MV-4-11 (cell line): ENCODE results near the gene FNDC3B.

Experiments
- DNase-seq: peaks from one replicate; lab custom pipeline; 2025; lab: John Stamatoyannopoulos, UW

Gene FNDC3B

DNA sequence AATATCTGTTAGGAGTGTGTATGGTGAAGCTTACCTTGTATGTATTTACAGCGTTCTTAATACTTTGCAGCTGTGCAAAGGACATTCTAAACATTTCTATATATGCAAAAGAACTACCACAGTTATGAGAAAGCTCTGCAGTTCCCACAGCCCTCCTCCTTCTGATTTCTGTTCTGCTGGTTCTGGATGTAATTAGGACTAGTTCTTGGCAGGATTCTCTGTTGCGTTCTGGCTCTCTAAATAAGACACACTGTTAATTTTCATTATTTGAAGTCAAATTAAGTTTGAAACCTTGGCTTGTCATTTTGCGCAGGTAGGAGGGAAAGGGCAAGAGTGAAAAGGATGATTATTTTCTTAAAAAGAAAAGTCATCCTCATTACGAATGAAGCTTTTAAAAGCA, 76.4 kb downstream of the FNDC3B start:
- no peak for DNase-seq

DNA sequence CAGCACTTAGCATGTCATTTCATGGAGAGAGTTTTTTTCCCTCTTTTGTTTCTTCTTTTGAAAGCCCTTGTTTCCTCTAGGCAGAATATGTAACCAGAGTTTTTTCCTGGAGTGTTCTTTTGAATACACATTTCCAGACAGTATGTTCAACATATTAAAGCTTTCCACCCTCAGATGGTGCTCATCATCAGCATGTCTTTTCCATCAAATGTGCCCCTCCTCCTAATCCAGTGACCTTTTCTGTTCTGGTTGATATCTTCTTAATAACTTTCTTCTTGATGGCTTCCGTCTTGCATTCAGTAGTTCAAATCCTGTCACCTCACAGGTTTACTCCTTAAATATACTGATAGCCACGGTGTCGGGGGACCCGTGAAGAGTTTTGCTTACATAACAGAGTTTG, 78.6 kb downstream of the FNDC3B start:
- no peak for DNase-seq

DNA sequence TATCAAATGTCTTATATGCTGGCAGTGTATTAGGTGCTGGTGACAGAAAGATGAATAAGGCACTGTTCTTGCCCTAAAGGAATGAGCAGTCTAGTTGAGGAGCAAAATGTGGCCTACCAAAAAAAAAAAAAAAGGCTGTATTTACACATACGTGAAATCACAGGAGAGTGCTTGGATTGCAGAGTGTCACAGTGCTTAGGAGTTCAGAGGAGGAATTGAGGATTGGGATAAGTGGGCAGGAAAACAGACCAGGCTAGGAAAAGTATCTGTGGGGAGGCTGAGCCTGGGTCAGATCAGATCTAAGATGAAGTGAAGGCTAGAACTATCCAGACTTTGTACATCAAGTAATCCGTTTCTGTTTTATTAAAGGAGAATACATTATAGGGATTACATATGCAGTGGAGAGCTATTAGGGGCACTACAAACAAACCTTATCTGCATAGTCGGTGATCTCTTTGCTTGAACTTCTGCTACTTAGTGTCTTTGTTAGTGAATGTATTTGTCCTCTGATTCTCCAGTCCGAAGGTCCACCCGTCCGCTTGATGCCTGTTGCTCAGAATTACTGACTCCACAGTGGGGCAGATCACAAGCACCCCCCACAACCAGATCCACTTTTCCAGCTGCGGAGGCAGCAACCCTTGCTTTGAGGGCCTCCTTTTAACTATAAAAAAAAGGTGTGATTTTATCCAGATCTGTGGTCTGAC, 80.0 kb downstream of the FNDC3B start:
- no peak for DNase-seq

DNA sequence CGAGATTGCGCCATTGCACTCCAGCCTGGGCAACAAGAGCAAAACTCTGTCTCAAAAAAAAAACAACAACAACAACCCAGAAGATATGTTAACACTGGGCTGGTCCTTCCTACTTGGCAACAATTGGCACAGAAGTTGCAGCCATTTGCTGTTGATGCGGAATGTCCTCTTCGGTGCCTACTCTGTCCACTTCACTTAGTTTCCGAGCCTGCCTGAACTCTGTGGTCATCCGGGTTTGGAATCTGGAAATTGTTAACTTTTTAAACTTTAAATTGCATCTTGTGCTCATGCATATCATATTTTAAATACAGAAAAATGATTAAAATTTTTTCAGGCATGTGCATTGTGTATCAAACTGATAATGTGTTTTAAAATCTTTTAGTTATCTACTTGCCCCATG, 81.5 kb downstream of the FNDC3B start:
- DNase-seq = no peak

DNA sequence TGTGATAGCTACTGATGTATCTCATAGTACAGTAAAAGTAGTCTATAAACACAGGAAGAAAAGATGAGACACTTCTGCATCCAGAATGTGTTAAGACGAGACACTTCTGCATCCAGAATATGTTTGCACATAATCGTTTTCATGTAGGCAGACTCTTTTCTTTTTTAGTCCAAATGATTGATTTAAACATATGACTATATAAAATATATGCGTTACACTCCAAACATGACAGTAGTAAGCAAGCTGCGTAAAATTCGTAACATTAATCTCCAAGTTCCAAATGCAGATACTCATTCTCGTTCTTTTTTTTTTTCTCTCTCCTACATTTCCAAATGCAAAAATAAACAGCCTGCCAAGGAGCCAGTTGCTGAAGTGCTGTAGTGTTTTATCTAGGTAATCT, 82.6 kb downstream of the FNDC3B start:
- DNase-seq = no peak

DNA sequence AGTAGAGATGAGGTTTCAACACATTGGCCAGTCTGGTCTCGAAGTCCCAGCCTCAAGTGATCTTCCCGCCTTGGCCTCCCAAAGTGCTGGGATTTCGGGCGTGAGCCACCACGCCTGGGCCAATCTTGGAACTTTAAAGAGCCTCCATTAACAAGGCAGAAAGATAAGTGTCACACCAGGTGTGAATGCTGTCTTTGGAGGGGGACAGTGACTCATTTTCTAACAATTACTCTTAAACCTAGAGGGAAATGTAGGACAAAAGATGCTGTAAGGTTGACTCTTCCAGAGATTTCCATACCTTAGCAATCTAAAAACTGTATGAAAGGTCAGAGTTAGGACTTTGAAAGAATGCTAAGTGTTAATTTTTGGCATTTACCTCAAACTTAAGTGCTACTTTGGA, 84.9 kb downstream of the FNDC3B start:
- DNase-seq = no peak

DNA sequence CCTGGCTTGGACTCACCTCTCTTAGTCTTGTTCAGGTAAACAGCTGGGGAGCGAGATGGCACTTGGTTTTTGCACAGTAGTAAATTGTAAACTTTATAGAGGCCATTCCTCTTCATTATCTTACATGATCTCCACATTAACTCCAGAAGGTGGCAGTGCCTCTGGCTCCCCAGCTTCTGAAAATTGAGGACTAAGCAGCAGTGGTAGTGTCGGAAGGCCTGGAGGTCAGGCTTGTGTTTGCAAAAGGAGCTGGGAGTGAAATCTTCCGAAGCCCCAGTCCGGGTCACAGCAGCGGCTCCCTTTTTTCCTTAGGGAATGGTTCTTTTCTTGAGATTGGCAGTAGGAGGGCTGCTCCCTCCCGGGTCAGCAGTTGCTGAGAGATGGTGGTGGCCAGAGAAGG, 85.7 kb downstream of the FNDC3B start:
- DNase-seq = no peak

DNA sequence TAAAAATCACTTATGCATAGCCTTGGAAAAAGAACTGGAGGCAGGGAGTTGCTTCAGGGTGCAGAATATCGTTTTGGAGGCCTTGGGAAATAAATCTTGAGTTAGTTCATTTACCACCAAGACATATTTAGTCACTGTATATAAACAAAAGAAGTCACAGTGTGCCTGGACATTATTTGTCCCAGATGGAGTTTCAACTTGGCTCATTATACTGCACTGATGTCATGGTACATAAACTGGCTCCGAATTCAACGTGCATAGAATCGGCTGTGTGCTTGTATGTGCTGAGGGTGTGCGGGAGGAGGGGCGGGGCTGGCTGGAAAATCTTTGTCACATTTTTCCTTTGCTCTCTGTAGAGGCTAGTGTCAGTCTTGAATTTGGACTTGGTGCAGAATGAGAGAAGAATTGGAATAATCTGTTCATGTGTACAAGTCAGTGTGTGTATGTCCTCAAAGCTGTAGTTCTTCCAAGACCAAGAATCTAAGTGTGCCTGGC, 86.6 kb downstream of the FNDC3B start:
- no peak for DNase-seq

DNA sequence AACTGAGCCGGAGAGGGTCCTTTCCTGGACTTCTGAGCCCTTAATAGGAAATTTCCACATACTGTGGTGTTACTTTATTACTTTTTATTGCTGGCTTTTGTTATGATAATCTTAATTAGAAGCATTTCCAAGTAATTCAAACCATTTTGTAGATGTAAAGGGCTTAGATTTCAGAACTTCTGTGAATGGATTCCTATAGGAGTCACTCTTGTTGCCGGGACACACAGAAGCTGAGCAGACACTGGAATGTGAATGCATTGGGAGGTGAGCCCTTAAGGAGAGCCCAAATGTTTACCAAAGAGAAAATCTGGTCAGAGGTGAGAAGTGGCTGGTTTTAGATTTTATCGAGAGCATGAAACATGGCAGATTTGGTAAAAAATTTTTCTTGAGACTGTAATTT, 87.4 kb downstream of the FNDC3B start:
- DNase-seq = no peak

DNA sequence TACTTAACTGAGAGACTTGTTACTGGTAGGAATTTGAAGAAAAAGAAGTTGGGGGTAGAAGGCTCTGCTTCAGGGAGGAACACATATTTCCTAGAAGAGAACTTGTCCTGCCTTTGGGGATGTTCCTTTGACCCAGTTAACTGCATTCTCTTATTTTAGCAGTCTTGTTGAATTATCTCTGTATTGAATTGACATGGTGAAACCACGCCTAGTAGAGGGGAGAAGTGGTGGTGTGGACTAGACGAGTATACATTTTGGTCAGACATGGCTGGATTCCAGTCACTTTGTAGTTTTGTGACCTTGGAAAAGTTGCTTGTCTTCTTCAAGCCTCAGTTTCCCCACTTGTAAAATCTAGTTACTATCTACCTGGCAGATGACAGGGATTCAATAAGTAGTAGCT, 87.8 kb downstream of the FNDC3B start:
- no peak for DNase-seq

DNA sequence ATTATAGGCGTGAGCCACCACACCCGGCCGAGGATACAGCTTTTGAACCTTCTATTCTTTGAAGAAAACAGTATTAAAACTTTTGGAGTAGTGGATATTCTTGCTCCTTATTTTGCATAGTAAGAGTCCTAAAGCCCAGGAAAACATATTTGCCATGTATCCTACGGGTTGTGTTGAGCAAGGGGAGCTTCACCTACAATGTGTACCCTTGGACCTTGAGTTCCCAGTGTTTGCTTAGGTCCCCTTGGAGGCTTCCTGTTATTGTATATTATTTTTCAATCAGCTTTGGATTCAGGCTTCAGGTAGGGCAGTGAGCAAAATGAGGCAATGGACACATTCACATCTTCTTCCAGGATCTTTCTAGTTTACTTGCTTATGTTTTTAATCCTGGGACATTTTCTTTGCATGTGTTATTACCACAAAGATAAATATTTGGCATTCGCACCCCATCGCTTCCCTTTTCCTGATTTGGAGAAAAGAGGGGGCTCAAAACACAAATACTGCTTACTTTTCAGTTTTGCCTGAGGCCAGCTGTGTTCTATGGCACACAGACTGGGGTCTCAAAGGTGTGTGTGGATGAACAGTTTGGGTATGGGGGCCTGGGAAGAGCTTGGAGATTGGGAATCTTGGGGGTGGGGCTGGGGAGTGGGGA, 88.7 kb downstream of the FNDC3B start:
- DNase-seq = no peak

DNA sequence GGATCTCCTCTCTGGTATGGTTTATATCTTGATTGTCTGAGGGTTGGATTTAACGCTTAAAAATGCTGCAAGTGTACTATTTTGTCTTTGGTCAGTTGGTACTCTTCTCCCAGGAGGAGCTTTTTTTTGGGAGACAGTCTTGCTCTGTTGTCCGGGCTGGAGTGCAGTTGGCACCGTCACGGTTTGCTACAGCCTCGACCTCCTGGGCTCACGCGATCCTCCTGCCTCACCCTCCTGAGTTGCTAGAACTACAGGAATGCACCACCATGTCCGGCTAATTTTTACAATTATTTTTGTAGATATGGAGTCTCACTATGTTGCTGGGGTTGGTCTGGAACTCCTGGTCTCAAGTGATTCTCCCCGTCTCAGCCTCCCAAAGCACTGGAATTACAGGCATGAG, 89.5 kb downstream of the FNDC3B start:
- no peak for DNase-seq

DNA sequence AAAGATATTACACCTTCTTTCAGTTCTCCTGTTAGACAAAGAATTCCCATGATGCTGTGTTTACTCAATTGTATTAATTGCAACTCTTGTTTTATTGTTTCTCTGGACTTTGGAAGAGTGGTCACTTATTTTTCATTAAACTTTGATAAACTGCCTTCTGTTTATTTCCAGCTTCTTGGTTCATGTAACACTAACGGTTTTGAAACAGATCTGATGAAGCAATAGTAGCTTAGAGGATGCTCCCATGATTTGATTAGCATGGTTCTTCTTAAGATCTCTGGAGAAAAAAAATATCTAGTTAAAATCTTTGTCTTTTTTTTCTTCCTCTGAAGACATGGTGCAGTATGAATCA, 90.1 kb downstream of the FNDC3B start:
- peak; percentile 92 for DNase-seq

DNA sequence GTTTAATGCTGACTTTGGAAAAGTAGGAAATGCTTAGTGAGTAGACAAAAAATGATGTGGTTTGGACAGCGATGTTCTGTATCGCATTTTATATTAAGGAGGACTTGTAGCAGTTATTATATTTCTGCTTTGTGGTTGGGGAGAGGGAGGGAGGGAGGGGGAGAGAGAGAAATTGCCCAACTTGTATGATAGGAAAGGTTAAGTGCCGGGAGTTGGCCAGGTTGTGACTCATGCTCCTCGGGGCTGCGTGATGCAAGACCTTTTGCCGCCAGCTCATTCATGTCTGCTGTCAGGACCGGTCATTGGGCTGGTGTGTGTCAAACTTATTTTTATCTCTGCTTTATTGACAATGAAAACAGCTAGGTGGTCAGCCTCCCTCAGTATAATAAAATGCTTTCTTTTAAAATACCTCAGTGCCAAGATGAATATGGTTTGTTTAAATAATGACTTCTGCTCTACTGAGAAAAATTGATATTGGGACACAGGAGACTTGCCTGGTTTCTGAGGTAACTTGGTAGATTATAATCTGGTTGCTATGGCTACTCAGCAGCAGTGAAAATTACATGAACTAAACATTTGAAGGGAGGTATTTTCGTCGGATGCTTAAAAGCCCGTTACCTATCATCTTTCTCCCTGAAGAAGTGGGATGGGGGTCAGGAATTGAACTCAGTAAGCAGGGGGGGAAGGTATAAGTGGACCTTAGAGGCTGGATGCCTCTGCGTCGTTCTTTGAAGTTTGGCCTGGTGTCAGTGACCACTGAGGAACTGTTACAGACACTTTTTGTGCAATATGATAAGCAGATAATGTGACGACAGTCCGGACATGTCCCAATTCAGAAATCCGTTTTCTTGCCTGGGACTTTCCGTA, 90.7 kb downstream of the FNDC3B start:
- peak; percentile 98 for DNase-seq

DNA sequence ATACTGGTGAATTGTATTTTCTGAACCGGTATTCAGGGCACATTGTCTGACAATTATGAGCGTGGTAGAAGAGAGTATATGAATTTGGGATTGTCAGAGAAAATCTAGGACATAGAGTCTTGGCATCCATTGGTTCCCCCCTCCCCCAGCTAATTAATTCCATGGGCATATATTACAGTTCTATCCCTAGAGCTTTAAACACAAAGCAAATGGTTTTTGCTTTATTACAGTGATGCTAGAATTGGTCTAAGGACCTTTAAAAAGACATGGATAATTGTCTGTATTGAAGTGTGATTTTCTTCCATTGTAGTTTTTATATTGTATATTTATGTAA, 91.3 kb downstream of the FNDC3B start:
- DNase-seq = no peak

DNA sequence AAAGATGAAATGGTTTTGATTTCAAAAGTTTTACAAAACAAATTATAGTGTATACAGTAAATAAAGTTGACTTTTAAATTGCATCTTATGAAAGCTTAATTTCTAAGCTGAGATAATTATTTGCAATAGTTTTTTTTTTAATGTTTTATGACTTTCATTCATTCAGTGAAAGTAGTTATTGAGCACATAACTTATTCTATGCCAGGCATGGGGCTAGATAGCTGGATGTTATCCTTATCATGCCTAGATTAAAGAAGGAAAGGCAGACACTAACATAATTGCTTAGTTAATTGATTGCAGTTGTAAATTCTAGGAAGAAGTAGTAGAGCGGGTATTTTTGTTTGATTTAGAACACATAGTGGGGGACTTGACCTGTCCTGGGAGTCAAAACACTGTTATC, 92.4 kb downstream of the FNDC3B start:
- DNase-seq = no peak

DNA sequence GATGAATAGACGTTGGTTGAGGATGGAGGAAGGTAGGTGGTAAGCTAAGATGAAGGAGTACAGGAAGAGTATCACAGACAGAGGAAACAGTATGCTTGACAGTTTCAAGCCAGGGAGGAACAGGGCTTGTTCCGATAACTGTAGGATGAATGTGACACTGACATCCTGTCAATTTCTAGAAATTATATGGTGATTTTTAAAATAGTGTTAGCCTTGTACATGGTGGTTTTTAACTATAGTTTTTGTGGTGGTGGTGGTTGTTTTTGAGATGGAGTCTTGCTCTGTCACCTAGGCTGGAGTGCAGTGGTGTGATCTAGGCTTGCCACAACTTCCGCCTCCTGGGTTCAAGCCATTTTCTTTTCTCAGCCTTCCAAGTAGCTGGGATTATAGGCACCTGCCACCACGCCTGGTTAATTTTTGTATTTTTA, 92.8 kb downstream of the FNDC3B start:
- DNase-seq = no peak

DNA sequence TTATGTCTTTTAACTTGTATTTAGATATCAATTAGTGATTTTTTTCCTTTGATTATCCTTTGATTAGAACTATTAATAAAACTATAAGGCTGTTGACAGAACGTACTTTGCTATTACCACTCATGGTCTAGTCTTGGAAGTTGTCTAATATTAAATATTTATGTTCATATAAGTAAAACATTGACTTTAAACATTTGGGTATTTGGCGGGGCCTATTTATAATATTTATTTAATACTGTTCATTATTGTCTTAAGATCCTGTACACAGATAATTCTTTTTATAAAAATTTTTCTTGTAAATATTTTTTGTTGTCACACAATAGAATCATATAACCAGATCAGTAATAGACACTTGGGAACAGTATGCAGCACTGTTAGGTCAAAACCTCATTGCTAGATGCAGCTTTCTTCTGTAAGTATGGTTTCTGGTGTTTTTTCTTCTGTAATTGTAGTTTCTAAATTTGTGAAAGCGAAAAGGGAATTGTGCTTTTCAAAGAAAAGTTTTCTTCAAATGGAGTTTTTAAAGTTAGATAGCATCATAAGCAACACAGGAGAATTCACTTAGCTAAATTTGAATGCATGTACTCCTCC, 93.4 kb downstream of the FNDC3B start:
- no peak for DNase-seq

DNA sequence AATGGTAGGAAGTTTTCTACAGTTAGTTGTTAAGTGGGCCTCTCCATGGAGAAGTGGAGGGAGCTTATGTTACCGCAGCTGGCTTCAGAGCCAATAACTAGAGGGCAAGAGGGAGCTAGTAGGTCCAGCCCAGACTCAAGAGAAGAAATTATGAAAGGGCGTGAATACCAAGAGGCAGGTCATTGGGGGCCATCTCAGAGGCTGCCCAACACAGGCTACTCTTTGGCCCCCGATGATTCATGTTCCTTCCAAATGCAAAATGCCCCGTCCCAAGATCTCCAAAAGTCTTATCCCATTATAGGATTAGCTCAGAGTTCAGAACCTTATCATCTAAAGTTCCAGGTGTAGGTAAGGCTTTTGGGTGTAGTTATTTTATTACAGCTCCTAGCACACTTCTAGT, 94.5 kb downstream of the FNDC3B start:
- DNase-seq = no peak

DNA sequence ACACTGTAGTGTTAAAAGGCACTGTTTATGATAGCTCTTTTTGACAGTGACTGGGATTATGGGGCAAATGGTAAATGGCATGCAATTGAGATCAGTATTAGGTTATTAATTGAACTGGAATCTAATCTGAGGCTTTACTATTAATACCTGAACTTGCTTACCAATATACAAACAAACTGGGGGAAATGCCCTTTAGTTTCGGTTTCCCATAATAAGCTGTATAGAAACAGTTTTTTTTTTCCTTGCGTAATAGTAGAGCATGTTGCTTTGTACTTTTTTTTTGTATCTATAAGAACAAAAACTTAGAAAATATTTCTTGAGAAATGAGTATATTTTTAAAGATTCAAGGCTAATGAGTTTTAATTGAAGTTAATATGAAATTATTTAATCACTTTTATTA, 95.0 kb downstream of the FNDC3B start:
- peak; percentile 64 for DNase-seq

DNA sequence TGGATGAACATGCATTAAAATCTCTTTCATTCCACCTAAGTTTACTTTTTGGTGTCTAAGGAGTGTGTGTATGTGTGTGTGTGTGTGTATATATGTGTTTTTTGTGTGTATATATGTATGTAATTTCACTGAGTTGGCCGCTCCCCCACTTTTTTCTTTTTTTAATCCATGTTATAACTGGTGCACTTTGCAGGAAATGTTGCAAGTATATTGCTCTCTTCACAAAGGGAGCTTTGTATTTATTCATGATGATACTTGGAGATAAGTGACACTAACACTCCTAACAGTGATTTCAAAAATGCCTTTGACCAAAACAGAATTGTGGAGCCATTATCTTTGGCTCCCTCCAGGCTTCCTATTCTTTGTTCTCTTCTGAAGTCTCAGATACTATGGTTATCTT, 95.8 kb downstream of the FNDC3B start:
- DNase-seq = no peak

DNA sequence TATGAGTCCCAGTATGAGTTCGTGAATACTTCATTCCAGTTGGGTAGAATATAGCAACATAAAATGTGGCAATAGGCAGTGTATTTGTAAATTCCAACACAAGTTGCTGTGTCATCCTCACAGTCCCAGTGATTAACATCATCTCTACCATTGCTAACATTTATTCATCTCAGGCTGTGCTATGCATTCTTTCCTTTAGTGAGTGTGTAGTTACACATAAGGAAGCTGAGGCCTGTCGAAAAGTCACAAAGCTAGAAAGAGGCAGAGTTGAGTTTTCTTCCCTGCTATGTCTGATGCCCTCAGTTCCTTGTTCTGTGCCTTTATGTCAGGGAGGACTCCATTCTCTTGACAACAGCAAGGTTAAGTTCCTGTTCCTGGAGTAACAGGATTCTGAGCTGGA, 96.4 kb downstream of the FNDC3B start:
- peak; percentile 19 for DNase-seq

DNA sequence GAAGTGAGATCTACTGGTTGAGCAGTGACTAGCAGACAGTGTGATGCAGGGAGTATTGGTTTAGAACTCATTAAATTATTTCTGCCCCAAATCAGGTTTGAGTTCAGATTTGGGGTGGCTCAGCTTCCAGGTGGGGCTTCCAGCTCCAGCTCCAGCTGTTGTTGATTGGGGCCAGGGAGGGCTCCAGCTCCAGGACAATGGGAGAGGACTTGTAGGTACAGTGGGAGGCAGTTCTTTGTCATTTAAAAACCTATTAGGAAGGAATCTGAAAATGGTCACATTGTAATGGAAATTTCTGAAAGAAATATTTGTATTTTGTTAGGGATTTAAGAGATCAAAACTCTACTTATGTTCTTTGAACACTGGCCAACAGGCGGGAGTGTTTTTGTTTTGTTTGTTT, 97.0 kb downstream of the FNDC3B start:
- no peak for DNase-seq
